Heart right ventricle (tissue), 16 donors: ENCODE results near the gene MYO7B. TPM values are rescaled to one million over a fixed set of nuclear protein-coding genes. Genes with fewer than 3 reads are reported as not detected.
"Not testable (repeated sequence)": the region's sequence is repeated elsewhere in the genome, so short reads cannot be mapped to it uniquely, and the experiment has no call there.

ENCODE experiments used
- ATAC-seq, 8 donors: fragments of 200-7000 bp; cut with Tn5 transposase; one replicate each; pipeline ENCODE4 v1.9.1; 2020; ENCODE audit warnings: mild to moderate bottlenecking in 8 of 8, moderate library complexity in 8 of 8, moderate number of reproducible peaks in 1 of 8
- DNase-seq, 2 donors: peaks; one replicate each; pipeline ENCODE4 v3.0.0-alpha.2; 2020
- H3K27ac ChIP-seq, 10 donors: fragments of 200-600 bp; sonication (generic) in 2 of 10; one replicate each; pipeline versions ENCODE4 v1.5.0 to v1.8.0; 2020 to 2022; ENCODE audit warnings: mild to moderate bottlenecking in 3 of 10
- H3K27me3 ChIP-seq, 7 donors: fragments of 200-600 bp; one replicate each; pipeline ENCODE4 v1.8.0; 2021 to 2022; ENCODE audit warnings: mild to moderate bottlenecking in 2 of 7
- H3K36me3 ChIP-seq, 9 donors: fragments of 200-600 bp; sonication (generic) in 1 of 9; one replicate each; pipeline versions ENCODE4 v1.5.0 to v1.8.0; 2020 to 2022; ENCODE audit warnings: mild to moderate bottlenecking in 2 of 9
- H3K4me1 ChIP-seq, 9 donors: fragments of 200-600 bp; sonication (generic) in 1 of 9; one replicate each; pipeline versions ENCODE4 v1.5.0 to v1.8.0; 2020 to 2022; ENCODE audit warnings: mild to moderate bottlenecking in 4 of 9
- H3K4me3 ChIP-seq, 10 donors: fragments of 200-600 bp; sonication (generic) in 2 of 10; one replicate each; pipeline versions ENCODE4 v1.5.0 to v1.8.0; 2020 to 2022; ENCODE audit warnings: mild to moderate bottlenecking in 7 of 10, moderate library complexity in 2 of 10
- H3K9me3 ChIP-seq, 11 donors: fragments of 200-600 bp in 10 of 11; sonication (generic) in 2 of 11; one replicate each; pipeline versions ENCODE4 v1.5.0 to v1.8.0; 2013 to 2022; ENCODE audit warnings: mild to moderate bottlenecking in 2 of 11, control low read depth in 1 of 11, moderate library complexity in 1 of 11
- CTCF ChIP-seq, 9 donors: fragments of 200-600 bp; sonication (generic) in 2 of 9; IDR thresholded peaks; one replicate each; pipeline versions ENCODE4 v1.5.0 to v1.8.0; 2021 to 2022; ENCODE audit warnings: antibody characterized with exemption in 9 of 9, mild to moderate bottlenecking in 5 of 9, moderate library complexity in 1 of 9
- WGBS, 2 donors: extraction: QIAGEN DNeasy Blood & Tissue Kit; methylation state at CpG; one replicate each; pipeline ENCODE4 v1.1.7; 2013; ENCODE audit warnings: inconsistent platforms in 1 of 2; 5-methylcytosine and 5-hydroxymethylcytosine counted together
- intact Hi-C, 10 donors: fragments of 100-400 bp; cut with DNase I; formaldehyde crosslinking; loops; one replicate each; pipeline versions ENCODE4 v1.11.1 to v1.14.2; 2022
- polyA plus RNA-seq, 2 donors: library from polyadenylated mRNA; stranded (reverse); fragments of 200-250 nt; gene quantifications; one replicate each; pipeline ENCODE4 v1.2.3, GENCODE V29; 2013
- total RNA-seq, 10 donors: library from RNA; stranded (reverse); fragmentation: NEBNext Ultra II Directional in 3 of 10; extraction: Animal tissue kit (Norgen Biotek cat#: 25700) in 3 of 10; gene quantifications; one replicate each; pipeline versions ENCODE4 v1.2.1 to v1.2.4, GENCODE V29; 2021 to 2023
- donor health status: Arrhythmogenic right ventricular cardiomyopathy.
- donor health status: ischemic (EF 13 %, LVEDD 7.1; RV severe dilation, severe dysfunction).
- donor health status: healthy with polysubstance abuse.
- donor health status: DM: no; HTN: yes; CAD: no.
- donor health status: DM: no; HTN: no; CAD: no.
- donor health status: ischemic (EF 25% LVEDD 6.9; RV normal size, moderate dysfunction).
- donor health status: ischemic (EF 25% LVEDD 5.7; RV mildly dilated, moderate dysfunction).
- donor health status: healthy.
- donor health status: DM: yes; HTN: yes; CAD: no.
- donor health status: Ischemic cardiomyopathy.
- donor health status: ischemic (EF 35%, LVEDD 5.7; RV mildly dilated, moderate dysfunction).
- donor health status: nonischemic (EF 11% LVEDD 7.7; RV severe dilation, severe dysfunction).
- donor health status: DM: yes; HTN: yes; CAD: no.
- donor health status: PGD.
- donor health status: ischemic (EF 29% LVEDD 5.4; RV normal size, mild dysfunction).
- donor health status: nonischemic (EF 23%, LVEDD 6.1; RV moderate dilation, normal function).

Gene MYO7B
- total and polyA plus RNA-seq, 12 donors: 0.42 to 2.3 (median 0.90) TPM

GRCh38 chr2:127567351-127567854 is 31.9 kb downstream of the MYO7B start:
- DNase-seq (no peak), ATAC-seq (no peak)
- Histone ChIP-seq H3K27me3 (no peaks in the 10 kb centered on the region), H3K9me3 (peaks cover 0 to 5% (median 0%) of the 10 kb centered on the region in 11 donors), H3K4me1 (peaks cover 3 to 39% (median 27%) of the 10 kb centered on the region in 9 donors), H3K36me3 (no peaks in the 10 kb centered on the region), H3K27ac (peak overlapping the region in 1 of 10 donors; percentile 56), H3K4me3 (no peak overlapping the region)
- WGBS, 2 donors: 89 to 91% methylated on average over 5 of the region's 5 CpGs
- no peak for TF ChIP-seq CTCF (IDR thresholded peaks at IDR 0.05)
- intact Hi-C loops: loop anchor here in 1 of 10 donors (5.0 kb wide), 1 partner anchor 40 kb away; the partner anchor contains the start of gene IWS1

- no peak overlapping the region for H3K4me3 ChIP-seq
Observed at GRCh38 chr2:127568128-127568527, 32.6 kb downstream of the MYO7B start.

GRCh38 chr2:127569666-127570065 is 34.2 kb downstream of the MYO7B start:
- Histone ChIP-seq H3K9me3 (no peaks in the 10 kb centered on the region), H3K4me1 (peaks cover 3 to 39% (median 27%) of the 10 kb centered on the region in 9 donors), H3K4me3 (no peak overlapping the region), H3K27me3 (no peaks in the 10 kb centered on the region), H3K36me3 (no peaks in the 10 kb centered on the region), H3K27ac (peak overlapping the region in 1 of 10 donors; percentile 56)
- no peak for ATAC-seq
- no peak for TF ChIP-seq CTCF (IDR thresholded peaks at IDR 0.05)
- 70 to 71% methylated on average over 6 of the region's 6 CpGs for WGBS, 2 donors
- no peak for DNase-seq
- intact Hi-C loops: loop anchor here in 1 of 10 donors (5.0 kb wide), 1 partner anchor 42 kb away; the partner anchor contains the start of gene IWS1

More at GRCh38 chr2:127568128-127568527, 32.6 kb downstream of the MYO7B start:
- peaks cover 0 to 5% (median 0%) of the 10 kb centered on the region in 11 donors for H3K9me3 ChIP-seq
- H3K27ac ChIP-seq: peak overlapping the region in 2 of 10 donors; percentile 34 to 56
- no peak for TF ChIP-seq CTCF (IDR thresholded peaks at IDR 0.05)
- ATAC-seq (no peak), DNase-seq (no peak)
- H3K27me3 ChIP-seq: no peaks in the 10 kb centered on the region
- peaks cover 3 to 39% (median 27%) of the 10 kb centered on the region in 9 donors for H3K4me1 ChIP-seq
- H3K36me3 ChIP-seq: no peaks in the 10 kb centered on the region
- 89 to 94% methylated on average over 6 of the region's 6 CpGs for WGBS, 2 donors
- intact Hi-C loops: loop anchor here in 1 of 10 donors (5.0 kb wide), 1 partner anchor 41 kb away; the partner anchor contains the start of gene IWS1

GRCh38 chr2:127570282-127571250 is 35.1 kb downstream of the MYO7B start:
- WGBS, 2 donors: 47 to 64% methylated on average over 18 of the region's 18 CpGs
- ATAC-seq (peak in 7 of 8 donors; percentile 21 to 54 (median 43)), DNase-seq (peak in 1 of 2 donors; percentile 45)
- H3K36me3 ChIP-seq: no peaks in the 10 kb centered on the region
- no peak for TF ChIP-seq CTCF (IDR thresholded peaks at IDR 0.05)
- peaks cover 3 to 39% (median 27%) of the 10 kb centered on the region in 9 donors for H3K4me1 ChIP-seq
- H3K27ac ChIP-seq: peak overlapping the region in 4 of 10 donors; percentile 23 to 52 (median 30)
- H3K27me3 ChIP-seq: no peaks in the 10 kb centered on the region
- H3K9me3 ChIP-seq: no peaks in the 10 kb centered on the region
- H3K4me3 ChIP-seq: no peak overlapping the region
- intact Hi-C loops: no loop called here

GRCh38 chr2:127572352-127572751 is 36.9 kb downstream of the MYO7B start:
- H3K4me1 ChIP-seq: peaks cover 3 to 52% (median 38%) of the 10 kb centered on the region in 9 donors
- H3K9me3 ChIP-seq, ATAC-seq, H3K27ac ChIP-seq, intact Hi-C loops, DNase-seq, H3K4me3 ChIP-seq, H3K36me3 ChIP-seq, H3K27me3 ChIP-seq: not testable (repeated sequence)
- 97 to 98% methylated on average over 2 of the region's 2 CpGs for WGBS, 2 donors
